Activated naive CD4-positive, alpha-beta T cell treated with anti-CD3 and anti-CD28 coated beads, Interleukin-2, amount 50 U/mL, for 16 hours (primary cell): ENCODE data around the gene CIB4.

Experiments
- DNase-seq: peaks from one replicate; pipeline ENCODE4 v3.0.0-alpha.2; 2020

The CIB4 gene

DNA sequence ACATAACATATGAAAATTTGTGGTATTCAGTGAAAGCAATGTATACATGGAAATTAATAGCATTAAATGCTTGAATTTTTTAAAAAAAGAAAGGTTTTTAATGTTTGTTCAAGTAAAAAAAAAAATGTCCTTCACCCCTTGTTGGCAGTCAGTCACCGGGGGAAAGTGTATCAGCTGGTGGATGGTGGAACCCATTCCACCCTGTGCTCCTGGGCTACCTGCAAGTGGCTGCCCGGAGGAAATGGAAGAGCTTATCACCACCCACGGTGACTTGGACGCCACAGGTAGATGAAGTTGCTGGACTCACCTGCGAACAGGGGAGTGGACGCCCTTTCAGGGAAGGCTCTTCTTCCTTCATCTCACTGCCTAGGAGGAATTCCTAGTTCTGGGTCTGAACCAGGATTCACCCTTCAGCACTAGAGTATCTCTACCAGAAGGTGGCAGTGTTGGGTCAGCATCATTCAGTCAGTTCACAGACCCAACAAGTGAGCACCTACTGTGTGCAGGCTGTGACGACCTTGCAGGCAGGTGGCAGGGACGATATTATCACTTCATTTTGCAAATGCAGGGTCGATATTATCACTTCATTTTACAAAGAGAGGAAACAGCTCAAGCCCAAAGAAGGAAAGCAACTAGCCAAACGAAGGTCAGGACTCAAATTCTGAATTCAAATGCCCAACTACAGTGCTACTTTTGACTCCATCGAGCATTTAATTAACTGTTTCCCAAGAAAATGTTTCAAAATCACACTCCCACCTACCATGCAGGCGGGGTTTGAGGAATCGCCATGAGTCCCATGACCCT lies 35.8 kb downstream of the CIB4 start:
- DNase-seq: no peak

- DNase-seq: no peak
Measured at GRCh38 chr2:26602575-26602974, 38.6 kb downstream of the CIB4 start.

DNA sequence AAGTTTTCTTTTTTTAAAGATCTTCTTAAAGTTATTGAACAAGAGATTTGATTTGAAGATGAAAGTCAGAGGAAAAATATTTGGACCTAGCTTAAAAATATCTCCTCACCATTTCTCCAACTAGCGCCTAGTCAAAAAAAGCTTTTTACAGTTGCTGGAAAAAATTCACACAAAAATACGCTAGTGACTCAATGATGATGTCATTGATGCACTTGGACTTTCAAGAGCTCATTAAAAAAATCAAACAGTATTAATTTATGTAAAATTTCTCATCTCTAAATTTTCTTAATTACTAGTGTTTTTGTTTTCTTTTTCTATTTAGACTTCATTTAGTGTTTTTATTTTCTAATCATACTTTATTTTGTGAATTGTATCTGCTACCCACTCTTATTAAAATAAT lies 41.8 kb downstream of the CIB4 start:
- no peak for DNase-seq

- no peak for DNase-seq
Measured at GRCh38 chr2:26598996-26599373, 42.2 kb downstream of the CIB4 start.

- DNase-seq: no peak
Measured at GRCh38 chr2:26598336-26598995, 42.7 kb downstream of the CIB4 start.

DNA sequence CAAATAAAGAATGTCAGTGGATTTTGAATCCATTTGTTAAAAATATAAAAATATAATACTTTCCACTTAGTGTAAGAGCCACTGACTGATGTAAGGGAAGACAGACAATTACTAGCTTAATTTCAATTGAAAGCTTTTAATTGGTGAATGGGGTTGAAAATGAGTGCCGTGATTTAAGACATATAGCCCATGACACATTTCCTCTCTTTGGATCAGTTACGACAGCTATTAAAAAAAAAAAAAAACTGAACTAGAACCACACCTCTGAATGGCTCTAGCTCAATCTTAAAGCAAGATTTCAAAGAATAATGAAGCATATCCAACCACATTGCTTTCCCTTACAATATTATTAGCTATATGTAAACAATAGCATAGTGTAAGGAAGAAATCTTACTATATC lies 44.0 kb downstream of the CIB4 start:
- no peak for DNase-seq

DNA sequence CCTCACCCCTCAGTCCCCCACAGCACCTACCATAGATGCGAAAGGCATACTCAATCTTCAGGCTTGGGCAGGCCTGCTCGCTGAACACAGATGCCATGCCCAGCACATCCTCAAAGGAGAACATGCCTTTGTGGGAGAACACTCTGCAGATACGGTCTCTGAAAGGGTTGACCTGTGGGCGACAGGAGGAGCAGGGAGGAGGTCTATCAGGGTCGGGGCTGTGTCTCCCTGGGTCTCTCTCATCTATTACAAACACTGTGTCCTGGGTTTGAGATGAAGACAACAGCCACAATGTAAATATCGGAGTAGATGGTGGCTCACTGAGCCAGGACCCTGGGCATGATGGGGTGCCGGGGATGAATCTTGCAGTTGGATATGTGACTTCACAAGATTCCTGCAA lies 46.0 kb downstream of the CIB4 start:
- no peak for DNase-seq

DNA sequence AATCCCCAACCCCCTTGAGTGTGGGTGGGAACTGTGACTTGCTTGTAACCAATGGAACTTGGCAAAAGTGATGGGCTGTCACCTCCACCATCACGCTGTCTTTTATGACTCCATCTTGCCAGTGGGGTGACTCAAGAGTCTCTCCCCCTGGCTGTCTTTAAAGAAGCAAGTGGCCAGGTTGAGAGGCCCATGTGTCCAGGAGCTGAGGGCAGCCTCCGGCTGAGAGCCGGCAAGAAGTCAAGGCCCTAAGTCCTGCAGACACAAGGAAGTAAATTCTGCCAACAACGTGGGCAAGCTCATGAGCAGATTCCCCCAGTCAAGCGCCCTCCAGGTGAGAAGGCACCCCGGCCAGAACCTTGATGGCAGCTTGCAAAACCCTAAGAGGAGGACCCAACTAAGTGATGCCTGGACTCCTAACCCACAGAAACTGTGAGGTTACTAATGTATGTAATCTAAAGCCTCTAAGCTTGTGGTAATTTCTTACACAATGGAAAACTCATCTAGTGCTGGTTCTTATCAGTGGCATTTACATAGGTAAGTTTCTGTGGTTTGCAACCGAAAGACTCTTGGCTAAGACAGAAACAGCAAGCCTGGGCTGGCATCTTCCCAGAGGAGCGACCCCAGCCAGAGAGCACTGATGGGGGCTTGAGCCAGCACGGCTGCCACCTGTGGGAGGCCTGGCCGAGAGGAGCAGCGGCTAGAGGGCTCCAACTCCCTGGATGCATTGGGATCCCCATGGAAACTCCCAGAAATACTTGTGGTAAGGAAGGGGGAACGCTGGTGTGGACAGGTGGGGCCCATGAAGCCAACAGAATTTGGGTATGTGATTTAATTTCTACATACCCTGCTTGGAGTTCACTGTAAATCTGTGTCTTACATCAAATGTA lies 49.3 kb downstream of the CIB4 start:
- no peak for DNase-seq

DNA sequence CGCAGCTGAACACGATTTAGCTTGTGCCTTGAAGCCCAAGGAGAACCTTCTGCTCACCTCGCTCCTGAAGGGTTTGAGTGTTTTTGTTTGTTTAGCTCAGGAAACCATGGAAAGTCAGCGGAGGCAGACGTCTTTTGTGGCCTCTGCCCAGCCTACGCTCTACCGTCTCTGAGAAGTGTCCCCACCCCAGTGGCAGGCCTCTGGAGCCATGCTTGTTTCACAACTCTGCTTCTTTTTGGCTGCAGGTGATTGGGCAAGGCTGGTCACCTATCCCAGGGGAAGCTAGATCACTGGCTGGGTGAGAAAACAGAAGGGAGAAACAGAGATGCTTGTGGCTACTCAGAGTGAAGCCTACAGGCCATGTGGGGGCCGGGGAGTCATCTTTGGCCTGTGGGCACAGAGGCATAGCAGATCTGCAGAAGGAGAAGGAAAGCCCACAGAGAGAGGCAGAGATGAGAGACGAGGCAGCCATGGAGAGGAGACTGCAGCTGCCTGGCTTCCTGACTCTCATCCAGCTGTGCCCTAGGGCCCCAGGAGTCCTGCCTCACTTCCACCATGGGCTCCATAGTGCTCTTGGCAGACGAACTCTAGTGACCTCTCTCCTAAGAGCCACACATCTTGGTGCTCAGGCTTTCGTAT lies 50.1 kb downstream of the CIB4 start:
- DNase-seq: no peak

DNA sequence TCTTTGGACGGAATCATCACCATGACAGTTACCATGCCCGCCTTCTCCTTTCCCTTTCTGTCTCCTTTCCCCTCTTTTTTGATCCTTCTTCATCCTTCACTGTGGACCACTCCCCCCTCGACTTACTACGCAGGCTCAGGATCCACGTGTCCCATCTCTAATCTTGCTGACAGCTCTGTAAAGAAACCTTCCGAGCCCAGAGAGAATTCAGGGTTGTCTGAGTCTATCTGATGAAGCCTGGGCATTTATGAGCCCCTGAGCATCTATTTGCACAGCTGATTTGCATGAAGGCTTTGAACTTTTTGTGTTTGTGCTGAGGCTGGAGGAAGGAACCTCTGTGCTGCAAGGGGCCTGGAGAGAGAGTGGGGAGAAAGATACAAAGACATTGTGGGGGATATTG lies 50.7 kb downstream of the CIB4 start:
- no peak for DNase-seq

- no peak for DNase-seq
Measured at GRCh38 chr2:26588576-26588975, 52.6 kb downstream of the CIB4 start.

DNA sequence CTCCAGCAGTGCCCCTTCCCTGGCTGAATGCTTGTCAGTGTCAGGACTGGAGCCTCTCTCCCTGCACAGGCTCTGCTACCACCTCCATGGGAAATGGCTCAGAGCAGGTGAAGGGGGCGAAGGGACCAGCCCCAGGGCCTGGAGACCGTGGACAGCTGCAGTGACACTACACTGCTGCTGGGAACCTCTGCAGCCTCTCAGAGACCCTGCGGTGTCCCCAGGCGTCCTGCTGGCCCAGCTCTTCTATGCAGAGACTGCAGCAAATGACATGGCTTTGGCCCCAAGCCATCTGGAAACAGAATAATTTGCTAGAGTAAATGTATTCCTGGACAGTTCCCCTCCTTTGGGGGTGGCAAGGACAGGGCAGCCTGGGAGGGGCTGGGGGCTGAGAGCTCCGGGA lies 53.2 kb downstream of the CIB4 start:
- no peak for DNase-seq

GRCh38 chr2:26585966-26586365 lies 55.2 kb downstream of the CIB4 start:
- no peak for DNase-seq

GRCh38 chr2:26585100-26585499 lies 56.1 kb downstream of the CIB4 start:
- DNase-seq: no peak

DNA sequence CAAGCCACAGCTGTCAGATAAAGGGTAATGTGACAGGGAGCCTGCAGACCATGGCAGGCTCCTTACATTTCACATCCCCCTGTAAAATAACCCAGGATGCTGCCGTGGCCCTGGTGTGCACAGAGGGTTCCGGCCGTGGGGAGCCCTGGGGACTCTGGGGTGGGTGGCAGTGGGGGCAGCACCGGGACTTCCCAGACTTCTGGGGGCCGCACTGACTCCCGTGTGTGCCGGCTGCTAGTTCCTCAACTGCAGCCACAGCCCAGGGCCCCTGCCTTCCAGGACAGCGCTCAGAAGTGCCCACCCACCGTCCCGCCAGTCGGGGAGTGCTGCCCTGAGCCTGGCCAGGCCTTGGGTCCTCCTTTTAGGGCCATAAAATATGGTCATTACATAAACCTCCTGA lies 56.5 kb downstream of the CIB4 start:
- no peak for DNase-seq

- no peak for DNase-seq
Measured at GRCh38 chr2:26584191-26584590, 57.0 kb downstream of the CIB4 start.

DNA sequence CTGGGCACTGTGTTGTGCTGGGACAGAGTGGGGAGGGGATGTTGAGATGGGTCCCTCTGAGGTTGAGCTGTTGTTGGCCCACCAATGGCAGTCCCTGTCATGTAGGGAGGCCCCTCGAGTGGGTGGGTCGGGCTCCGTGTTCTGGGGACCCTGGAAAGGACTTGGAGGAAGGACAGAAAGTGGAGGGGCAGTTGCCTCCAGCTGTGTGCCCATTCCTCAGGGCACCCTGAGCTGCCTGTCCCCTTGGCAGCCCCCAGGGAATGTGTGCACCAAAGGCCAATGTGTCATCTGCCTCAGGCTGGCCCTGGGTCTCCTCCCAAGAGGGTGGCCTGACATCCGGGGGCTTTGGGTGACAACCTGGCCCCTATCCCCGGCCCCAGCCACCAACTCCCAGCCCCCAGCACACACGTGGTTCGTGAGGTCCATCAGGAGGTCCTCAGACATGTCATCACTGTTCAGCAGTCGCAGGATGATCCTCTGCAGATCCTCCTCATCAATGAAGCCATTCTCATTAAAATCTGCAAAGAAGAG lies 57.7 kb downstream of the CIB4 start:
- DNase-seq: no peak

DNA sequence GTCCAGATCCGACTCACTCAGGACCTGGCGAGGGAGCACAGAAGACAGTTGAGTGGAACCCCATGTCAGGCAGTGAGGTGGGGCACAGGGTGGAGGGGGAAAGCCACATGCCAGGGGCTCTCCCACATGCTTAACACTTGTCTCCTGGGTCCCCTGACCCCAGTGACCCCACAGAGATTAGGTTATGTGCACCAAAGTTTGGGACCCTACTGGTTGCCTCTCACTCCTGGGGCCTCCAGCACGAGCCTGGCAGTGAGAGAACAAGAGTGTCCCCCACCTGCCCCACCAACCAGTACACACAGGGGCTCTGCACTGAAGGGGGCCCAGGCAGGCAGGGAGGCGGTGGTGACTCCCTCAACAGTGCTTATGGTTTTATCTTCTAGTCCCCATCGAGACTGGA lies 58.3 kb downstream of the CIB4 start:
- DNase-seq: no peak

DNA sequence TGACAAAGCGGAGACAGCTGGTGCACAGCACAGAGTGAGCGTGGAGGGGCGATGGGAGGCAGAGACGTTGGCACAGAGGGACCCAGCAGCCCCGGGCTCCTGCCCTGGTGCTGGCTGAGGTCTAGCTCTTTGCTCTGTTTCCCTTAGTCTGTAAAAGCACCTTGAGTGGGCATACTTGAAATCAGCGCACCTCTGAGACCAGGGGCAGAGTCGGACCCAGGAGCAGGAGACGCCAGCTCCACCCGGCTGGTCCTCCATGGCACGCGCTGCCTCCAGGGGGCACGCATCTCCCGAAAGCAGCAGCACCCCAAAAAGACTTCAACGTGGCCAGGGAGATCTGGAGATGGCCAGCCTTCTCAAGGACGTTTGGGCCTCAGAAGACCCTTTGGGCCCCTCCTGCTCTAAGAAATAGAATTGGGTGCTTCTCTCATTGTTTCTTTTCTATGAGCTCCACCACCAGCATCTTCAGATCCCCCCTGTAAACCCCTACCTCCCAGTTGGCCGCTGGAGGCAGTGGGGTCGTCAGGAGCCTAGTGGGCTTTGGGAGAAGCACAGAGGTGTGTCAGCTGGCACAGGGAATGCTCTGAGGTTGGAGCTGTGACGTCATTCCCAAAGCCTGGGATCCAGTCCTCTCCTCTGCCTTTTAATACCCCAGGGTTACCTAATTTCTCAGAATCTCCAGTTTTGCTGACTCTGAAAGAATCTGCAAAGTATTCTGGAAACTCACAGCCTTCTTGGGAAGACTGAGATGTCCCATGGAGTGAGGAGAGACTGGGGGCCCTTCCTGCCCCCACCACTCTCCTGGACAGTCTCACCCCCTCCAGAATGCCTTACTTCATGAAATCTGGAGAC lies 58.9 kb downstream of the CIB4 start:
- no peak for DNase-seq

DNA sequence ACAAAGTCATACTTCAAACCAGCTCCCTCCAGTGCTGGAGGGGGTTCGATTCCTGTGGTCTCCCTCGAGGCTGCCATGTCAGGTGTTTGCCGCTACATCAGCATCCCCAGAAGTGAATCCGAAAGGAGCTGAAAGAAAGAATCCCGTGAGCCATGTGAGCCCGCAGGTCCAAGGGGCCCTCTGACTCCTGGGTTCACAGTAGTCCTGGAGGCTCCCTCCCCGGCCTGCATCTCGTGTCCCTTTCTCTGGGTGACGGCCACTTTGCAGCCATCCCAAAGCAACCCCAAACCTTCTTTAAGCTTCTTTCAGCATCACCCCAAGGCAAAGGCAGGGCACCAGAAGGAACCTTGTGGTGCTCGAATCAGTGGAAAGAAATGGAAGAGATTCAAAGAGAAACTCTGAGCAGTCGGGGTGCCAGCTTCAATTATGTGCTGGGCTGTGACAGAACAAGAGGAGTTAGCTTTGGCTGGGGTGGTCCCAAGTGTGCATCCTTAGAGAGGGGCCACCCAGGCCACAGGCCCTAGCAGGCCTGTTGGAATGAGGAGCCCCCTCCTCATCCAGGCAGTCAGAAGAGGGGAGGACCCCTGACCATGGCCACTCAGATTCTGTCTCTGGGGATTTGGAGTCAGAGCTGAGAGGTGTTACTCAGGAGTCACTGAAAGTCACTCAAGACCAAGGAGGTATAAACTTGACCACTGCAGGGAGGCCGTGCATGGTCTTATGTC lies 59.7 kb downstream of the CIB4 start:
- DNase-seq: no peak

- DNase-seq: no peak
Measured at GRCh38 chr2:26580751-26581150, 60.4 kb downstream of the CIB4 start.
